OCI-LY7 (cell line): Measurements from ENCODE around the gene F8. TPM values are rescaled to one million over a fixed set of nuclear protein-coding genes. Genes with fewer than 3 reads are reported as not detected.

Source experiments
- BruUV-seq: library from RNA; stranded (reverse); fragments of 400-500 nt; replicated peaks from 2 replicates; lab custom pipeline; 2021; lab: Mats Ljungman, UMichigan
- CTCF ChIA-PET: fragments of 300-600 bp; sonication (Branson Sonifier 250); formaldehyde crosslinking; loops from one replicate; lab custom pipeline; 2022; ENCODE audit warnings: antibody characterized with exemption; ENCODE audit not compliant: unreplicated experiment; lab: Charles Lee
- POLR2A ChIA-PET: fragments of 300-600 bp; sonication (Branson Sonifier 250); formaldehyde crosslinking; loops from one replicate; lab custom pipeline; 2022; ENCODE audit warnings: antibody characterized with exemption; lab: Charles Lee
- DNase-seq: peaks from one replicate; pipeline ENCODE4 v3.0.0-alpha.2; 2015; ENCODE audit warnings: low spot score
- H2AFZ ChIP-seq: fragments of 200-600 bp; sonication (generic), shearing (Covaris generic); 2 replicates; pipeline ENCODE4 v1.6.1; 2014; ENCODE audit warnings: mild to moderate bottlenecking, antibody characterized with exemption, low read length, moderate library complexity
- H3K27ac ChIP-seq: fragments of 200-600 bp; sonication (generic); 2 replicates; pipeline ENCODE4 v1.5.1; 2014; ENCODE audit warnings: mixed run types, low read depth, mild to moderate bottlenecking, moderate library complexity, low read length, inconsistent platforms; ENCODE audit not compliant: poor library complexity, severe bottlenecking
- H3K36me3 ChIP-seq: fragments of 200-600 bp; sonication (generic); 2 replicates; pipeline ENCODE4 v1.6.1; 2014; ENCODE audit warnings: mild to moderate bottlenecking, antibody characterized with exemption, low read length, moderate library complexity, mixed read lengths; ENCODE audit not compliant: insufficient read depth
- H3K4me1 ChIP-seq: fragments of 200-600 bp; sonication (generic); 2 replicates; pipeline ENCODE4 v1.5.1; 2014; ENCODE audit warnings: mild to moderate bottlenecking, low read length; ENCODE audit not compliant: insufficient read depth, poor library complexity, severe bottlenecking
- H3K4me2 ChIP-seq: fragments of 200-600 bp; sonication (generic); 2 replicates; pipeline ENCODE4 v1.6.1; 2014; ENCODE audit warnings: mild to moderate bottlenecking, low read length
- H3K4me3 ChIP-seq: fragments of 200-600 bp; sonication (generic); 2 replicates; pipeline ENCODE4 v1.5.1; 2014; ENCODE audit warnings: mild to moderate bottlenecking, low read depth, low read length; ENCODE audit not compliant: poor library complexity, severe bottlenecking
- H3K79me2 ChIP-seq: fragments of 200-600 bp; sonication (generic); 2 replicates; pipeline ENCODE4 v1.6.1; 2016; ENCODE audit warnings: low read depth, mild to moderate bottlenecking, low read length, moderate library complexity, mixed read lengths; ENCODE audit not compliant: insufficient read depth
- H3K9me2 ChIP-seq: fragments of 200-600 bp; sonication (generic); 2 replicates; pipeline ENCODE4 v1.6.1; 2016; ENCODE audit warnings: mild to moderate bottlenecking, low read length, mixed read lengths; ENCODE audit not compliant: insufficient read depth
- H3K9me3 ChIP-seq: fragments of 200-600 bp; sonication (generic); 2 replicates; pipeline ENCODE4 v1.6.1; 2014; ENCODE audit warnings: mild to moderate bottlenecking, mixed run types, low read length, mixed read lengths
- H4K20me1 ChIP-seq: fragments of 200-600 bp; sonication (generic); 2 replicates; pipeline ENCODE4 v1.6.1; 2014; ENCODE audit warnings: mild to moderate bottlenecking, antibody characterized with exemption, low read length, moderate library complexity, mixed read lengths; ENCODE audit not compliant: insufficient read depth
- CTCF ChIP-seq: fragments of 200-600 bp; sonication (generic); conservative IDR thresholded peaks from 2 replicates; pipeline ENCODE4 v1.5.1; 2014; ENCODE audit warnings: mild to moderate bottlenecking, antibody characterized with exemption, low read length, moderate library complexity, mixed read lengths
- EZH2phosphoT487 ChIP-seq: fragments of 200-600 bp; sonication (generic); IDR thresholded peaks from 2 replicates; pipeline ENCODE4 v1.6.1; 2018; ENCODE audit warnings: low read depth, borderline replicate concordance, mild to moderate bottlenecking, mixed run types, antibody characterized with exemption, low read length, moderate library complexity, mixed read lengths
- intact Hi-C: fragments of 100-400 bp; cut with micrococcal nuclease; formaldehyde crosslinking; loops from one replicate; pipeline ENCODE4 v1.10.0; 2022; ENCODE audit not compliant: unreplicated experiment
- total RNA-seq, 2 experiments: library from RNA; depleted of rRNA in 1 of 2; stranded (reverse); fragments of >200 nt in 1 of 2; shearing (Covaris generic) in 1 of 2; gene quantifications; 2 replicates each; pipeline ENCODE4 v1.2.3, GENCODE V29; 2014 to 2022

F8 gene
- total RNA-seq, 2 experiments from 2014 or later, result 0.47 to 1.7 TPM

GRCh38 chrX:154824638-154825037, 197.9 kb downstream of the F8 start:
- Histone ChIP-seq H3K4me2 (no peak overlapping the region), H4K20me1 (no peaks in the 10 kb centered on the region), H3K9me2 (no peaks in the 10 kb centered on the region), H3K4me3 (no peak overlapping the region), H3K27ac (no peak overlapping the region), H3K4me1 (peaks cover 15% of the 10 kb centered on the region), H3K9me3 (no peaks in the 10 kb centered on the region), H3K79me2 (no peaks in the 10 kb centered on the region), H3K36me3 (no peaks in the 10 kb centered on the region), H2AFZ (no peak overlapping the region)
- TF ChIP-seq CTCF (no peak), EZH2phosphoT487 (no peak)
- DNase-seq, result no peak
- ChIA-PET CTCF (no interaction called here), POLR2A (no interaction called here)
- intact Hi-C loops, result no loop called here
- BruUV-seq, result no TSS peak

GRCh38 chrX:154822029-154822428, 200.5 kb downstream of the F8 start:
- no TSS peak for BruUV-seq
- H4K20me1 ChIP-seq, result no peaks in the 10 kb centered on the region
- TF ChIP-seq CTCF (no peak), EZH2phosphoT487 (no peak)
- intact Hi-C loops, result no loop called here
- H3K9me2 ChIP-seq, result no peaks in the 10 kb centered on the region
- ChIA-PET CTCF (no interaction called here), POLR2A (interaction anchor here (1.5 kb wide), 1 partner anchor 55 kb away, joined by 3 read pairs; no protein-coding TSS in a partner anchor)
- peaks cover 10% of the 10 kb centered on the region for H3K4me1 ChIP-seq
- H3K79me2 ChIP-seq, result no peaks in the 10 kb centered on the region
- no peak overlapping the region for H2AFZ ChIP-seq
- no peaks in the 10 kb centered on the region for H3K36me3 ChIP-seq
- no peak for DNase-seq
- no peak overlapping the region for H3K4me3 ChIP-seq
- no peak overlapping the region for H3K4me2 ChIP-seq
- H3K27ac ChIP-seq, result no peak overlapping the region
- no peaks in the 10 kb centered on the region for H3K9me3 ChIP-seq

DNA sequence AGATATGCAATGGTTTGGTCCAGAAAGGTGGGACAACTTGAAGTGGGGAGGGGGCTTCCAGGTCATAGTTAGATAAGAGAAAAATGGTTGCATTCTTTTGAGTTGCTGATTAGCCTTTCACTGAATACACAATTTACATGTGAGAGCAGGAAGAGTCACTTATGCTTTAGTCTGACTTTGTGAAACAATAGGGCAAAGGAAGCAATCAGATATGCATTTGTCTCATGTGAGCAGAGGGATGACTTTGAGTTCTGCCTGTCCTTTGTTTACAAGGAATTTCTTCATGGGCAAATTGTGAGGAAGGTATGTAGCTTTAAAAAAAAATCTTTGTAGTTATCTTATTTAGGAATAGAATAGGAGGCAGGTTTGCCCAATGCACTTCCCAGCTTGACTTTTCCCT, 201.0 kb downstream of the F8 start:
- H3K4me3 ChIP-seq, result no peak overlapping the region
- TF ChIP-seq CTCF (no peak), EZH2phosphoT487 (no peak)
- no peak overlapping the region for H3K4me2 ChIP-seq
- CTCF ChIA-PET, result interaction anchor here (1.1 kb wide), 1 partner anchor 9 kb away, joined by 3 read pairs; no protein-coding TSS in a partner anchor
- no TSS peak for BruUV-seq
- H2AFZ ChIP-seq, result no peak overlapping the region
- POLR2A ChIA-PET, result interaction anchor here (1.5 kb wide), 1 partner anchor 55 kb away, joined by 3 read pairs; no protein-coding TSS in a partner anchor
- H3K9me2 ChIP-seq, result no peaks in the 10 kb centered on the region
- no peaks in the 10 kb centered on the region for H3K36me3 ChIP-seq
- H4K20me1 ChIP-seq, result no peaks in the 10 kb centered on the region
- no peak for DNase-seq
- no peaks in the 10 kb centered on the region for H3K9me3 ChIP-seq
- no peaks in the 10 kb centered on the region for H3K79me2 ChIP-seq
- peaks cover 10% of the 10 kb centered on the region for H3K4me1 ChIP-seq
- no peak overlapping the region for H3K27ac ChIP-seq
- intact Hi-C loops, result no loop called here
